B cell (primary cell): Measurements from ENCODE around the gene PGS1. TPM values are rescaled to one million over a fixed set of nuclear protein-coding genes. Genes with fewer than 3 reads are reported as not detected.

ENCODE experiments used
- ATAC-seq: fragments of 200-7000 bp; cut with Tn5 transposase; one replicate; pipeline ENCODE4 v1.10.0; 2021; ENCODE audit warnings: low read depth, mild to moderate bottlenecking, moderate number of reproducible peaks, moderate library complexity
- CTCF ChIA-PET: fragments of 350-600 bp; sonication (Branson Sonifier 250); formaldehyde crosslinking; loops from one replicate; lab custom pipeline; 2021; ENCODE audit warnings: antibody characterized with exemption, inconsistent platforms; lab: Charles Lee
- POLR2A ChIA-PET: fragments of 350-600 bp; sonication (Branson Sonifier 250); formaldehyde crosslinking; loops from one replicate; lab custom pipeline; 2021; ENCODE audit warnings: antibody characterized with exemption; lab: Charles Lee
- DNase-seq: peaks from one replicate; pipeline ENCODE4 v3.0.0; 2013
- H2AFZ ChIP-seq: 2 replicates; pipeline ENCODE4 v1.6.1; 2012; ENCODE audit warnings: mild to moderate bottlenecking, low read depth, low read length; ENCODE audit not compliant: insufficient read depth, poor library complexity, severe bottlenecking
- H3K27ac ChIP-seq, 2 donors: 1 replicate in 1 of 2; 2 replicates in 1 of 2; pipeline ENCODE4 v1.5.1; 2012 to 2013; ENCODE audit warnings: low read length in 2 of 2, mild to moderate bottlenecking in 2 of 2, moderate library complexity in 1 of 2
- H3K27me3 ChIP-seq, 4 experiments: fragments of 200-600 bp in 1 of 4; sonication (generic) in 1 of 4; replicated peaks in 1 of 4; 1 replicate in 2 of 4; 2 replicates in 2 of 4; pipeline versions ENCODE4 v1.6.1 to v1.7.0; 2013 to 2016; ENCODE audit warnings: low read length in 3 of 4, mild to moderate bottlenecking in 2 of 4, mixed read lengths in 1 of 4, moderate library complexity in 1 of 4; ENCODE audit not compliant: insufficient read depth in 4 of 4, control insufficient read depth in 3 of 4; ENCODE audit errors: control extremely low read depth in 1 of 4
- H3K36me3 ChIP-seq, 2 experiments: replicated peaks in 1 of 2; 1 replicate in 1 of 2; 2 replicates in 1 of 2; pipeline versions ENCODE4 v1.6.1 to v1.7.1; 2013; ENCODE audit warnings: low read length in 1 of 2; ENCODE audit not compliant: insufficient read depth in 2 of 2, control insufficient read depth in 1 of 2; ENCODE audit errors: control extremely low read depth in 1 of 2, extremely low read depth in 1 of 2
- H3K4me1 ChIP-seq, 2 donors: fragments of 200-600 bp in 1 of 2; sonication (generic) in 1 of 2; 1 replicate in 1 of 2; 2 replicates in 1 of 2; pipeline versions ENCODE4 v1.5.1 to v1.6.1; 2013 to 2017; ENCODE audit warnings: low read length in 2 of 2; ENCODE audit not compliant: control insufficient read depth in 2 of 2, insufficient read depth in 2 of 2
- H3K4me2 ChIP-seq: replicated peaks from 2 replicates; pipeline ENCODE3; 2012; ENCODE audit warnings: mild to moderate bottlenecking, low read depth, low read length; ENCODE audit not compliant: poor library complexity, severe bottlenecking
- H3K4me3 ChIP-seq, 5 experiments: fragments of 200-600 bp in 1 of 5; sonication (generic) in 1 of 5; 1 replicate in 3 of 5; 2 replicates in 2 of 5; pipeline versions ENCODE4 v1.5.1 to v1.7.0; 2011 to 2016; ENCODE audit warnings: low read length in 4 of 5, mild to moderate bottlenecking in 4 of 5, low read depth in 2 of 5, control low read depth in 1 of 5, moderate library complexity in 1 of 5; ENCODE audit not compliant: insufficient read depth in 1 of 5; ENCODE audit errors: control extremely low read depth in 1 of 5, extremely low read depth in 1 of 5
- H3K79me2 ChIP-seq: fragments of 200-600 bp; sonication (generic); one replicate; pipeline ENCODE4 v1.6.0; 2016; ENCODE audit warnings: low read length; ENCODE audit not compliant: control insufficient read depth, insufficient read depth
- H3K9ac ChIP-seq: fragments of 200-600 bp; sonication (generic); 2 replicates; pipeline ENCODE4 v1.6.1; 2017; ENCODE audit warnings: mild to moderate bottlenecking, low read length, moderate library complexity
- H3K9me3 ChIP-seq, 3 donors: one replicate each; pipeline versions ENCODE4 v1.6.1 to v1.7.1; 2013; ENCODE audit warnings: low read length in 2 of 3; ENCODE audit not compliant: control insufficient read depth in 2 of 3, insufficient read depth in 1 of 3; ENCODE audit errors: control extremely low read depth in 1 of 3
- H4K20me1 ChIP-seq: 2 replicates; pipeline ENCODE4 v1.6.0; 2012; ENCODE audit warnings: mild to moderate bottlenecking, low read length; ENCODE audit not compliant: insufficient read depth, control insufficient read depth, poor library complexity, severe bottlenecking
- H3K27ac Mint-ChIP-seq: one replicate; pipeline ENCODE4 v1.8.0; 2021; ENCODE audit warnings: mixed read lengths
- H3K27me3 Mint-ChIP-seq: one replicate; pipeline ENCODE4 v1.8.0; 2021; ENCODE audit warnings: mixed read lengths
- H3K4me1 Mint-ChIP-seq: one replicate; pipeline ENCODE4 v1.8.0; 2021; ENCODE audit warnings: mixed read lengths
- H3K4me3 Mint-ChIP-seq: one replicate; pipeline ENCODE4 v1.8.0; 2021; ENCODE audit warnings: mixed read lengths
- H3K9me3 Mint-ChIP-seq: one replicate; pipeline ENCODE4 v1.8.0; 2022; ENCODE audit warnings: mixed read lengths; ENCODE audit not compliant: insufficient read depth
- EZH2 ChIP-seq: IDR thresholded peaks from 2 replicates; pipeline ENCODE4 v1.6.1; 2012; ENCODE audit warnings: borderline replicate concordance, low read depth, mild to moderate bottlenecking, moderate library complexity, low read length; ENCODE audit not compliant: insufficient read depth, poor library complexity, severe bottlenecking
- WGBS: methylation state at CpG from one replicate; pipeline ENCODE4 v1.1.5; 2013; ENCODE audit warnings: missing lambda C conversion rate; ENCODE audit not compliant: insufficient coverage; 5-methylcytosine and 5-hydroxymethylcytosine counted together
- intact Hi-C: fragments of 100-400 bp; cut with micrococcal nuclease; formaldehyde crosslinking; loops from one replicate; pipeline ENCODE4 v1.10.0; 2022
- polyA plus RNA-seq: library from polyadenylated mRNA; depleted of rRNA; stranded (reverse); fragments of >200 nt; gene quantifications from 2 replicates; pipeline ENCODE4 v1.2.3, GENCODE V29; 2012
- total RNA-seq, 2 donors: library from RNA; stranded (reverse); fragments of 120-200 nt in 1 of 2; gene quantifications; 1 replicate in 1 of 2; 2 replicates in 1 of 2; pipeline versions ENCODE4 v1.2.3 to v1.2.4, GENCODE V29; 2013 to 2022
- TF ChIP-seq, protein P1 (sequence below): fragments of 200-600 bp; IDR thresholded peaks from one replicate; pipeline ENCODE4 v1.8.0; 2022; ENCODE audit warnings: antibody characterized with exemption, mild to moderate bottlenecking

PGS1 gene
- total and polyA plus RNA-seq, 2 donors (not counting 1 experiment from before 2014, with no cell fraction given) = 85.1 to 88.3 TPM

DNA sequence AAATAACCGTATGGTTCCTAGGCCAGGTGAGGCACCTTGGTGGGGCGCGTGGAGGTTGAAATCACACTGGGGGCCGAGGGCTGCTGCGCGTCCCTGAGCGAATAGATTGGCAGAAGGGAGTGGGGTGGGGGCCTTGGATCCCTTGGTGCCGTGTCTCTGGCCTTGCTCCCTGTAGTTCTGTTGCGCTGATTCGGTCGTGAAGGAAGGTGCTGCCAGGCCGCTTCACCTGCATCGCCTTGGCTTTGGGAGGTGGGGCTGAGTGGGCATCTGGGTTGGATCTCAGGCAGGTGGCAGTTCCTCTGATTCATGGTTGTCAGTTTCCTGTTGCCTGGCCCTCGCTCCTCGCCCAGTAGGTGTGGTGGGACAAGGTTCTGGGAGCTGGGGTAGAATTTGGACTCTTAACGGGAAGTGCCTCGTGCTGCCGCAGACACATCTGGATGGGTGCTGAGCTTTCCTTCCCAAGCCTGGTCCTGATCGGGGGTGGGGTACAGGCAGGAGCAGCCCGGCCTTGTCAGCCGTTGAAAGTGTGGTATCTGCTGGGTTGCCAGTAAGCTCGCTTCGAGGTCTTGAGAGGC lies 30.1 kb downstream of the PGS1 start:
- H3K4me3 ChIP-seq = no peak overlapping the region
- peaks cover 0 to 6% of the 10 kb centered on the region in 2 donors for H3K4me1 ChIP-seq
- POLR2A ChIA-PET = interaction anchor here (0.6 kb wide), 1 partner anchor 206 kb away, joined by 9 read pairs; no protein-coding TSS in a partner anchor
- H3K27ac ChIP-seq = no peak overlapping the region
- H3K27me3 ChIP-seq = no peaks in the 10 kb centered on the region
- DNase-seq = no peak
- peaks cover 81% of the 10 kb centered on the region for H4K20me1 ChIP-seq
- no peaks in the 10 kb centered on the region for H3K9me3 ChIP-seq
- Mint-ChIP-seq H3K4me3 (no peak overlapping the region), H3K9me3 (no peaks in the 10 kb centered on the region), H3K27ac (peak overlapping the region; percentile 38), H3K4me1 (peaks cover 17% of the 10 kb centered on the region), H3K27me3 (no peaks in the 10 kb centered on the region)
- intact Hi-C loops = no loop called here
- peaks cover 77% of the 10 kb centered on the region for H3K79me2 ChIP-seq
- WGBS = 94% methylated on average over 20 of the region's 23 CpGs
- no peak overlapping the region for H2AFZ ChIP-seq
- H3K4me2 ChIP-seq = no peak overlapping the region
- TF ChIP-seq, protein P1, sequence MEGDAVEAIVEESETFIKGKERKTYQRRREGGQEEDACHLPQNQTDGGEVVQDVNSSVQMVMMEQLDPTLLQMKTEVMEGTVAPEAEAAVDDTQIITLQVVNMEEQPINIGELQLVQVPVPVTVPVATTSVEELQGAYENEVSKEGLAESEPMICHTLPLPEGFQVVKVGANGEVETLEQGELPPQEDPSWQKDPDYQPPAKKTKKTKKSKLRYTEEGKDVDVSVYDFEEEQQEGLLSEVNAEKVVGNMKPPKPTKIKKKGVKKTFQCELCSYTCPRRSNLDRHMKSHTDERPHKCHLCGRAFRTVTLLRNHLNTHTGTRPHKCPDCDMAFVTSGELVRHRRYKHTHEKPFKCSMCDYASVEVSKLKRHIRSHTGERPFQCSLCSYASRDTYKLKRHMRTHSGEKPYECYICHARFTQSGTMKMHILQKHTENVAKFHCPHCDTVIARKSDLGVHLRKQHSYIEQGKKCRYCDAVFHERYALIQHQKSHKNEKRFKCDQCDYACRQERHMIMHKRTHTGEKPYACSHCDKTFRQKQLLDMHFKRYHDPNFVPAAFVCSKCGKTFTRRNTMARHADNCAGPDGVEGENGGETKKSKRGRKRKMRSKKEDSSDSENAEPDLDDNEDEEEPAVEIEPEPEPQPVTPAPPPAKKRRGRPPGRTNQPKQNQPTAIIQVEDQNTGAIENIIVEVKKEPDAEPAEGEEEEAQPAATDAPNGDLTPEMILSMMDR = no peak
- TF ChIP-seq EZH2 = no peak
- H3K9ac ChIP-seq = no peak overlapping the region
- H3K36me3 ChIP-seq = peaks cover 0 to 69% of the 10 kb centered on the region in 2 experiments
- CTCF ChIA-PET = no interaction called here
- ATAC-seq = no peak

DNA sequence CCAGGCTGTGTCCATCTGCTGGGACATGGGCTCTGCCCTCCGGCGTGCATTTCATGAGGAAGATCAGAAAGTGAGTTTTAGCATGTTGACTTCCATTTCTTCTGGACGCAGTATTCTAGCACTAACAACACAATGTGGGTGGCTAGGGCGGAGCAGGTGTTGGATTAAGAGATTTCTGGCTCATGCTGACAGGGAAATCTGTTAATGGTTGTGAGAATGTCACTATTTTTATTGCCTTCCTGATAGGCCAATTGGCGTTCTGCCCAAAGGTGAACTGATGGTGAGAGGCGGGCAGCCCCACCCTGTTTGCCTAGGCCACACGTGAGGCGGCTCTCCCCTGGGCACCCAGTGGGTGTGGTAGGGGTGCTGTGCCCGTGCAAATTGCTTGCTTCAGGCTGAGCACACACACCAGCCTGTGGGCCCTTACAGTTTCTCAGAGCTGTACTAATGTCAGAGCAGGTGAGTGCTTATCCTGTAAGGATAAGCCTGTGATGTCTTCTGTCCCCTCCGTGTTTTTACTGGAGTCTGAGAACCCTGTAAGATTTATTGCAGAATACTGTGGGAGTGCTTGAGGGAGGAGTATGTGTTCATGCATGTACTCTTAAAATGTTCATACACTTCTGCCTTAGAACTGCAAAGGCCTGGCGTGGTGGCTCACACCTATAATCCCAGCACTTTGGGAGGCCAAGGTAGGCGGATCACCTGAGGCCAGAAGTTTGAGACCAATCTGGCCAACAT lies 30.9 kb downstream of the PGS1 start:
- WGBS = 90% methylated on average over 6 of the region's 12 CpGs
- Mint-ChIP-seq H3K9me3 (no peaks in the 10 kb centered on the region), H3K27me3 (no peaks in the 10 kb centered on the region), H3K27ac (peak overlapping the region; percentile 38), H3K4me3 (no peak overlapping the region), H3K4me1 (peaks cover 20% of the 10 kb centered on the region)
- Histone ChIP-seq H3K27me3 (no peaks in the 10 kb centered on the region), H3K4me1 (peaks cover 0 to 6% of the 10 kb centered on the region in 2 donors), H3K79me2 (peaks cover 72% of the 10 kb centered on the region), H2AFZ (no peak overlapping the region), H3K27ac (no peak overlapping the region), H3K4me2 (no peak overlapping the region), H4K20me1 (peaks cover 86% of the 10 kb centered on the region), H3K9ac (no peak overlapping the region), H3K4me3 (no peak overlapping the region), H3K9me3 (no peaks in the 10 kb centered on the region), H3K36me3 (peaks cover 0 to 64% of the 10 kb centered on the region in 2 experiments)
- ATAC-seq (no peak), DNase-seq (no peak)
- ChIA-PET CTCF (interaction anchor here (2.1 kb wide), 1 partner anchor 13 kb away, joined by 9 read pairs; no protein-coding TSS in a partner anchor), POLR2A (interaction anchor here (0.5 to 0.6 kb wide), 2 partner anchors 206 to 518 kb away, joined by 8 to 9 read pairs; no protein-coding TSS in a partner anchor)
- intact Hi-C loops = no loop called here
- no peak for TF ChIP-seq EZH2
- TF ChIP-seq, protein P1 = no peak
